Effector CD8-positive, alpha-beta T cell (primary cell): ENCODE data around the gene CNTN2.

ENCODE experiments used
- DNase-seq: peaks from one replicate; lab custom pipeline; 2025; lab: John Stamatoyannopoulos, UW

The CNTN2 gene

DNA sequence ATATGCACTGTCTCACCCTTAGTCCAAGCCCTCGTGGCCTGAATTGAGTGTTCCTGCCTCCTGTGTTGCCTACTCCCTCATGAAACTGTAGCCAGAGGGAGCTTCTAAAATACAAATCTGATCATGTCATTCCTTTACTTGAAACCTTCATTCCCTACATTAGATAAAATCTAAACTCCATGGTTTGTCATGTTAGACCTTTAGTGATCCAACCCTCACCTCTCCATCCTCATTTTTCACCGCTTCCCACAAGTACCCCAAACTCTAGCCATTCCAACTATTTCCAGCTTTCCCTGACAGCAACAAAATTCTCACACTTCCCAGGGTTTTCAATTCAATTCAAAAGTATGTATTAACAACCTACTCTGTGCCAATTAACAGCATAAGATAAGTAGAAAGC lies 18.3 kb upstream of the CNTN2 start:
- no peak for DNase-seq

GRCh38 chr1:205025239-205025638 lies 17.8 kb upstream of the CNTN2 start:
- no peak for DNase-seq

- DNase-seq, result no peak
These were observed 16.8 kb upstream of the CNTN2 start for GRCh38 chr1:205026181-205026580.

DNA sequence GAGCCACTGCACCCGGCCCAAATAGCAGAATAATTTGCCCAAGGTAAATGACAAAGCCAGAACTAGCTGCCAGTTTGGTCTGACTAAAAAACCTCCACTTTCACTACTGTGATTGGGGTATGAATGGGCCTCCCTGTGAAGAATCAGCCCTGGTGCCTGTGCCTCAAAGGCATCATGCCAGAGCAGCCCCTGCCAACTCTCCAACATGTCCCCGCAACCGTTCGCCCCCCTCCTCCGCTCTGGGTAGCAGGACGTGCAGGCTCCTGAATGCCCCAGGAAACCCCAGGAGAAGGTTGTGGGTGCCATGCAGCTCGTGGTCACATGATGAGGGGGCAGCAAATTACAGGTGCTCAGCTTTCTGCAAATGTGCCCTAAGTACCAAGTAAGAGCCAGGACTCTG lies 14.6 kb upstream of the CNTN2 start:
- no peak for DNase-seq

- DNase-seq, result no peak
These were observed 14.1 kb upstream of the CNTN2 start for GRCh38 chr1:205028924-205029323.

GRCh38 chr1:205030241-205030640 lies 12.8 kb upstream of the CNTN2 start:
- DNase-seq, result no peak

- no peak for DNase-seq
These were observed 12.1 kb upstream of the CNTN2 start for GRCh38 chr1:205030896-205031295.

DNA sequence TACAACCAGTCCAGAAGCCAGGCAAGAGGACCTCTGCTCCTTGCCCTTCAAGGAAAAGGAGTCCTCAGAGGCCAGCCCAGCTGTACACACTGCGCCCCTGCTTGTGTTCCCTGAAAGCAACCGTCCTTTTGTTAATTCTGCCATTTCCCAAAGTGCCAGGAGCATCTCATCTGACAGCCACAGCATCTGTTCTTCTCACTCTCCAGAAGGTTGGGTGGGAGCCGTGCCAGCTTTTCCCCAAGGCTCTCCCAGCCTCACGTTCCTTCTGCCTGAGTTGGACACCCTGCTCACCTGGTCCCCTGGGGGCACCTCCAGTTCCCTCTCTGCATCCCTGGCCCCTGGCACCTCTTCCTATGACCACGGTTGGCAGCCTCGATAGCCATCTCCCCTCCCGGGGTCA lies 10.5 kb upstream of the CNTN2 start:
- DNase-seq, result no peak

GRCh38 chr1:205037539-205037938 lies 5.5 kb upstream of the CNTN2 start:
- no peak for DNase-seq

DNA sequence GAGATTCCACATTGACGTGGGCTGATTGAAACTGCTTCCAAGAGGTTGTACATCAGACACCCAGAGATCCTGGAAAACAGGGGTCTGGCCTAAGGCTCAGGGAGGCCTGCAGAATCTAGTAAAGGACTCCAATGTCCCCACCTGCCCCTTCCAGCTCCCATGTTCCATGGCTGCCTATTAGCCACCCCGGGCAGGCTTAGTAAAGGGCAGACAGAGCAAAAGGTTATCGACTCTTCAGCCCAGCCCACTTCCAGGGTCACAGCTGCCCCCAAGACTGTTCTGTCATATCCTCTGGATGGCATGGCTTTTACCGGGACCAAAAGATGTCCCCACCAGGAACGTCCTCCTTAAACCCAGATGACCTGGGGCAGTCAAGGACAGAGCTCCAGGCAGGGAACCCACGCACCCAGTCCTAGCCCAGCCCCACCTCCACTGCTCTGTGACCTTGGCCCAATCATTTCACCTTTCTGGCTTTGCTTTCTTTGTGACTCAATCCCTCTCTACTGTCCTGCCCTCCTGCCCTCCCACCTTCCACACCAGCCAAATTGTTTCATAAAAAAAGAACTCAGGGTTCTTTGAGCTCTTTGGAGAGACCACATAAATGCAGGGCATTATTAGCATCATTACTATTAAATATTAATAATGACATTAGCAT lies 4.8 kb upstream of the CNTN2 start:
- no peak for DNase-seq

- no peak for DNase-seq
These were observed 1.9 kb upstream of the CNTN2 start for GRCh38 chr1:205041001-205041715.

- DNase-seq, result no peak
These were observed 758 bp upstream of the CNTN2 start for GRCh38 chr1:205041998-205042910.

- DNase-seq, result no peak
These were observed 854 bp downstream of the CNTN2 start for GRCh38 chr1:205043866-205044265.

DNA sequence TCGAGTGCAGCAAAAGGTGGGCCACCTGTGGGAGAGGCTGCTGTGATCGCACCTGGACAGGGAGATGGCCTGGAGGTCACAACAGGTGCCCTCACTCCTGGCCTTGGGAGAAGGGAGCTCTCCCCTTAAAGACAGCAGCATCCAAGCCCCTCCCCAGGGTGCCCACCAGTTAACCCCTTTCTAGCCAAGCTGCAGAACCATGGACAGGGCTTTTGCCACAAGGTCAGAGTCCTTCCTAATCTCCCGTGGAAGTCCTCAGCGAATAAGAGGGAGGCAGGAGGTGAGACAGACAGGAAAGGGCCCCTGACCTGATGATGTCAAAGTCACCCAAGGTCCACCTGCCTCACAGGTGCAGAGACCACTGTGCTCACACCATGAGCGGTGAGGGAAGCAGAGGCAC lies 1.7 kb downstream of the CNTN2 start:
- no peak for DNase-seq

GRCh38 chr1:205045146-205045545 lies 2.1 kb downstream of the CNTN2 start:
- no peak for DNase-seq

DNA sequence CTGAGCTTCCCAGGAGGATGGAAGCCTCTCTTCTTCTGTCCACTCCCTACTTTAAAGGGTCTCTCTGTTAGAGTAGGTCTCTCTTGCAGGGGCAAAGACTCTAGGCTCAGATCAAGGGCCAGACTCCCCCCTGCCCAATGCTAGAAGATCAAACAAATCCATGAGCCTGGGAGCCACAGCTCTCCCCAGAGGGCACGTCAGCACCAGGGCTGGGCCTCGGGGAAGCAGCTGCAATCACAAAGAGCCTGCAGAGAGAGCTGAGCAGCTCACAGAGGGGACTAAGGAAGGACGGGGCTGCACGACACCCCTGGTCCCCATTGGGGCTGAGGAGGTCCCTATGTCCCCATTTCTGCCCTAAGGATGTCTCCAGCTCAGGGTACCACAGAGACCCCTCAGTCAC lies 3.9 kb downstream of the CNTN2 start:
- DNase-seq, result no peak

DNA sequence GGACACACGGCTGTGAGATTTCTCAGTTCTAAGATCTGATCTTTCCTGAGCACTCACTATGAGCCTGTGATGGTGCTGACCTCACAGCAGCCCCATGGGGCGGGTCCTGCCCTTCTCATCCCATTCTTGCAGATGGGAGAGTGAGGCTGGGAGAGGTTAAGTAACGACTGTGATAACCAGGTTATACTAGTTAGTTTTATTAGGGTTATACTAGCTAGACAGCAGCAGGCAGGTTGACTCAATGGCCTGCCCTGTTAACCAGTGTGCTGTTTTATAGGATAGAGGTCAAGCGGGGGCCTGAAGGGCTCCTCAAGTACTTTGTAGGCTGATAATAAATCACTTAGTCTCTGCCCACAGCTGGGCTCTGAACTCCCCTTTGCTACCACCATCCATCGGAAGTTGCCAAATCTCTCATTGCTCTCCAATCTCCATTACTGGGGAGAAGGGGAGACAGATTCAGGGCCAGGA lies 4.8 kb downstream of the CNTN2 start:
- no peak for DNase-seq

GRCh38 chr1:205048382-205048781 lies 5.4 kb downstream of the CNTN2 start:
- no peak for DNase-seq

DNA sequence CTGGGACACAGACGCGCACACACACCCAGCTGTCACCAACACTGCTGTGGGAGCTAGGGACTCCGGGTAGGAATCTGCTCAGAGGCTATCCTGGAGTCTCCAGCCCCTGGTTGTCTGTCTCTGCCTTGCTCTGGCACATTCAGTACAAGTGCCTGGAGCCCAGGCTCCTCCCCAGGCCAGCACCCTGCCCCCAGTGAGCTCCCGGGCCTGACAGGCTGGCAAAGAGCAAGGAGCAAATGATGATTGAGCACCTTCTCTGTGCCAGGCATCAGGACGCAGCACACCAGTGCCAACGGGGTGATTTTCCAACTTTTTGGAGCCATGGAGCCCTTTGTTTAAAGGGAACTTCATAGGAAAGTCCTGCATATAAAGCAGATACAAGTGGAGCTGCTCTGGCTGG lies 6.5 kb downstream of the CNTN2 start:
- no peak for DNase-seq

DNA sequence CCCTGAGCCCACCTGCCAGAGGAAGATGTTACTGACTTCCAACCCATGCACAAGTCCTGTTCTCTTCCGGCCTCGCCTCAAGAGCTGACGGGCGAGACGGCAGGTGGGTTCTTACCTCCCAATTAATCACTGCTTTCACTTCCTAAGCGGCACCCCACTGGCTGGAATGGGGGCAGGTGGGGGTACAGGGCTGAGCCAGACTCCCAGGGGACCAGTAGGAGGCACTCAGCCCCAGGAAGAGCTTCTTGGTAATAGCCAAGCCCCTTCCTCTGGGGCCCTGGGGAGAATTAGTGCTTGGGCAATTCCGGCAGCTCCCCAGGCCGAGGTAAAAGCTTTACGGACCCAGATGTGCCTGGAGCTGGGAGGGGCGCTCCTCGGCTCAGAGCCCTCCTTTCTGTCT lies 9.7 kb downstream of the CNTN2 start:
- no peak for DNase-seq

GRCh38 chr1:205053296-205053695 lies 10.3 kb downstream of the CNTN2 start:
- DNase-seq, result no peak

GRCh38 chr1:205054013-205054412 lies 11.0 kb downstream of the CNTN2 start:
- no peak for DNase-seq

DNA sequence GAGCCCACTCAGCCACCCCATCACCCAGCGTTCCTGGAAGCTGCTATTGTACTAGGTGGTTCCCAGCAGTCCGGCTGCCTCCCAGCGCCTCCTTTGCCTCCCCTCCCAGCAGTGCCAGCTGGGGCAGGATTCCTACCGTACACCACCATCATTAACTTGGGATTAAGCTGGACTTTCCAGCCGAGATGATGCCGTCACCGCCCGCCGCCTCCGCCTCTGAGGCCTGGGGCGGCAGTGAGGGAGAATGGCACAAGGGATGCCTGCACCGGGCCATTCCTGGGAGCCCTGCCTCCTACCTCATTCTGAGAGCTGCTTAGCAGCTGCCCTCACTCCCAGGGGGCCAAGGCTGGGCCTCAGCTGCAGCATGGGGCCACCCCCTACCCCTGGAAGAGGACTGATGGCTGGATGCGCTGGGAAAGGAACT lies 13.2 kb downstream of the CNTN2 start:
- no peak for DNase-seq
